NCI-H748 treated with DMSO at 0.1 percent for 48 hours (cell line): ENCODE measurements around the gene PALLD.
"Not testable (repeated sequence)": the region's sequence is repeated elsewhere in the genome, so short reads cannot be mapped to it uniquely, and the experiment has no call there.

Experiments used
- DNase-seq: peaks from one replicate; lab custom pipeline; 2025; lab: John Stamatoyannopoulos, UW

PALLD gene

GRCh38 chr4:168908093-168908492 lies 411.2 kb downstream of the PALLD start:
- DNase-seq: no peak

DNA sequence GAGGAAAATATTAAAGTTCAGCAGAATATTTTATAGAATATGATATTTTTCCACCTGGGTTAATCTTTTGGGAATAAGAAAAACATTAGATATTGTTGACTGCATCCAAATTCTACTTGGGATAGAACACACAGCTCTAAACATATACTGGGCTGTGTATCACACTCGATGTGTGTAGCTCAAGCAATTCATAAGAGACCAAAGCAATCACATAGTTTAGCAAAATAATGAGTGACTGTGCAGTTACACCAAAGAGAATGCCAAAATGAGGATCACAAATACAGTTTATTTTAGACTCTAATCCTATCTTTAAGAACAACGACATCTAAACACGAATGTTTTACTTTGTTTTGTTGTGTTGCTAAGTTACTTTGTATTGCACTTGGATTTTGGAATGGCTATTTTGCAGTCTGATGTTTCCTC lies 412.0 kb downstream of the PALLD start:
- no peak for DNase-seq

DNA sequence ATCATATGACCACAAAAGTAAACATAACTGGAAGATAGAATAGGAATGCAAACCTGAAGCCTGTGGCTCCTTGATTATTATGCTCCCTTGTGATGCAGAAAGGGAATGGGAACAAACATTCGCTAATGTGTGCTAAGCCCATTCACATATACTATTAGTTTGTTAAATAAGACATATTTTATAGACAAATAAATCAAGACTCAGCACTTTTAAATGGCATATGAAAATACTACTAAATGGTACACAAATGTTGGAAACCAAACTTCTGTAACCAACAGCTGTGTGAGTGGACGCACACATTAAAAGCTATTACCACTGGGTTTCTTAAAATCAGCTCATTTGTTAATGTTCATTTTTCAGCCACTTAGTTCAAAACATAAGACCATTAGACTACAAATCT lies 417.2 kb downstream of the PALLD start:
- no peak for DNase-seq

DNA sequence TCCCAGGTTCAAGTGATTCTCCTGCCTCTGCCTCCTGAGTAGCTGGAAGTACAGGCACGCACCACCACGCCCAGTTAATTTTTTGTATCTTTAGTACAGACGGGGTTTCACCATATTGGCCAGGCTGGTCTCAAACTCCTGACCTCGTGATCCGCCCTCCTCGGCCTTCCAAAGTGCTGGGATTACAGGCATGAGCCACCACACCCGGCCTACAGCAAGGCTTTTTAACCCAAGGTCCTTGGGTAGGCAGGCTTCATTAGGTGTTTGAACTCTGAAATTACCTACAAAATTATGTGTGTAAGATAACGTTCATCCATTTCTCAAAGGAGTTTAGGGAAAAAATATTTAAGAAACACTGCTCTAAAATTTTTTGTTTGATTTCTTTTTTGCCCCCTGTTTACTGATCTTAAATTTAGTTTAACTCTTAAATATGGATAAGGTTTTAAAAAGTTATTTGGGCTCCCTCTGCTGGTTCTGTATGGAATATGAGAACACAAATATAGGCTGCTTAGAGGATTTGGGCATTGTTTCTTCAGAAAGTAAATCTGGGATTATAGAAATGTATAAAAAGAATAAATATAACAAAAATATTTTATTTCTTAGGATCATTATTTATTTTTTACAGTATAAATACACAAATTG lies 420.4 kb downstream of the PALLD start:
- DNase-seq: peak; percentile 34

DNA sequence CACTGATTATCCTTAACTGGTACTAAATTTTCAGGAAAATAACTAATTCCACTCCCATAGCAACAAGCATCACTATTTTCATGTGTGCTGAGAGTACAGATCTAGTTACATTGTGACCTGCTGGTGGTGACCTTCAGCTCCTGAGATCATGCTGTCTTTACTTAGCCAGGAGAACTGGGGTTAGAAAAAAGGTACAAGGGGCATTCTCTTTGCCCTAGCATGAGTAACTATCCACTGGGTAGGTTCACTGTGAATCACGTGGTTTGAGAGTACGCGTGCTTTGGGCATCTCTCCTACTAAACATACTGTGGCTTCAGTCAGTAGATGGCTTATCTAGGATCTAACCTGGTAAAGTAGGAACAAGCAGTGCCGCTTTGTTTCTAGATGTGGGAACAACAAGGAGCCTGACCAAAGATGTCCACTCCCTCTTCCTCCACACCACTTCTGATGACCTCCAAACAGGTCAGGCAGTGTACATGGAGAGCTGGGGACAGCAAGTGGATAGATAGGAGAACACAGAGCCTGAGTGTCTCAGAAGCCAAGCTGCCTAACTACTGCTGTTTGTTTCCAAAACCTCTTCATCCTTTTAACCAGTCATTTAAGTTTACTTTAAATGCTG lies 423.0 kb downstream of the PALLD start:
- no peak for DNase-seq

DNA sequence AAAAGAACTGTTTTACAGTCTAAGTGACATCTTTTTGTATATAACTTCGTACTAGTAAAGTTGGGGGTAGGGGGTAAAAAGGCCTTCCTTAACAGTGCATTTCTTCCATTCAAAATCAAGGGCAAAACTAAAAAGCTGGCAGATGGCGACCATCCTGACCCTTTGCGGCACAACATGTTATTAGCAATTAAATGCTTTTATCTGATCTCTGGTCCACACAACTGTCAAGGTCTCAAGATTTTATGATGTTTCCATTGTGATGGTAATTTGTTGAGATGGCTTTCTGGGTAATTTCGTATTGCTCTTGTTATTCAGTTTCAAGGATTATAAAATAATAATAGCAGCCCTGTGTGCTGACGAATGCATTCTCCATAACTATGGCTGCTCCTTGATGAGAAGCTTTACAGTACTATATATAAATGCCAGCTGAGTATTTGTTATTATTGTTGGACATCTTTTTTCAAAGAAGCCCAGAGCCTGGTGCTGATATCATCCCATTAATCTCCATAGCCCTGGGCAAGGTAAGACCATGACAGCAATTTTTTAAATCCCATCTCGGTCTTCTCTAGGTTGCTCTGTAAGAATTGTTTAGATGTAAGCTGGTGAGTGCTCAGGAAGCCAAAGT lies 423.7 kb downstream of the PALLD start:
- DNase-seq: no peak

- DNase-seq: peak; percentile 35
Observed at GRCh38 chr4:168923526-168924194, 426.8 kb downstream of the PALLD start.

- DNase-seq: no peak
Observed at GRCh38 chr4:168924667-168925066, 427.8 kb downstream of the PALLD start.

DNA sequence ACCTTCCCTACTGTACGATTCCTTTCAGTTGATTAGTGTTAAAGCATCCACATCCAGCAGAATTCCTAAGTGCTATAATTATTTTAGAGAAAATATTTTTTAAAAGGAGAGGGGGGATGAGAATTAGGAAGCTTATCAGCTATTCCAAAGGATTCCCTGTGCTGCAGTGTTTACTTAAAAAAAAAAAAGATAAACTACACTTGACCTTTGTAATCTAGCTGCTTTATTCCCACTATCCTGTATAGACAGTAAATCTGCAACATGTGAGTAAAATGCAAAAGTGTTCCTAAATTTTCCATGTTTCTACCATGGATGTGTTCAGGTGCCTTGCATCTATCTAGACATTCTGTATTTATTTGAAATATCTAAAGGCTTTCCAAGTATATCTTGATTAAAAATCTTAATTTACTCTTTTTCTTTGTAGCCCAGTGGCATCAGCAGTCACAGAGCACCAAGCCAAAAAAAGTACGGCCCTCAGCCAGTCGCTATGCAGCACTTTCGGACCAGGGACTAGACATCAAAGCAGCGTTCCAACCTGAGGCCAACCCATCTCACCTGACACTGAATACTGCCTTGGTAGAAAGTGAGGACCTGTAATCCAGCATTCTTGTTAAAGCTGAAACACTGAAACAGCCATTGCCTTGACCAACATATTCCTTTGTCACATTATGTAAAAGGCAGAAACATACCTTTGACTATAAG lies 429.1 kb downstream of the PALLD start:
- no peak for DNase-seq

- no peak for DNase-seq
Observed at GRCh38 chr4:168928346-168928745, 431.5 kb downstream of the PALLD start.

GRCh38 chr4:168928875-168929274 lies 432.0 kb downstream of the PALLD start:
- DNase-seq: no peak

GRCh38 chr4:168930413-168931196 lies 433.8 kb downstream of the PALLD start:
- no peak for DNase-seq

DNA sequence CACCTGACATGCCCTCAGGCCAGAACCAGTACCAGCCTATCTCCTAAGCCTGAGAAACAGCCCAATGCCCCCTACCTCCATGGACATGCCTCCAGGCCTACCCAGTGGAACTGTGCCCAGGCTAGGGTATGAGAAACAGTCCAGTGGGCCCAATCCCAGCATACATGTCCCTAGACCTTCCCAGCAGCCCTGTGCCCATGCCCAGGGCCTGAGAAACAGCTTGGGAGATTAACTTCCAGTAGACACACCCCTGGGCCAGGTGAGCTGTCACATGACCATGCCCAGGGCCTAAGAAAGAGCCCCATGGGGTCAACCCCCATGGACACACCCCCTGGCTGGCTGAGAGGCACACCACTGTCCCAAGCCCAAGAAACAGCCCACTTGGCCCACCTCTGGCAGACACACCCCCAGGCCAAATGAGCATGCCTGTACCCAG lies 434.4 kb downstream of the PALLD start:
- no peak for DNase-seq

DNA sequence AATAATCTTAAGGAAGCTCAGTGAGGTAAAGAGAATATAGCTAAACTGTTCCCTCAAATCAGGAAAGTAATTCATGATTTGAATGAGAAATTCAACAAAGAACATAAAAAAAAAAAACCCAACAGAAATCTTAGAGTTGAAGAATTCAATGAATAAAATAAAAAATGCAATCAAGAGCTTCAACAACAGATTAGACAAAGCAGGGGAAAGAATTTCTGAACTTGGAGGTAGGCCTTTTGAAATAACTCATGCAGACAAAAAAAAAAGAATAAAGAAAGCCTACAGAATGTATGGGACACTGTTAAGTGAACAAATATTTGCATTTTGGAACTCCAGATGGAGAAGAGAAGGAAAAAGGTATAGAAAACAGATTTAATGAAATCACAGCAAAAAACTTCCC lies 435.3 kb downstream of the PALLD start:
- no peak for DNase-seq

DNA sequence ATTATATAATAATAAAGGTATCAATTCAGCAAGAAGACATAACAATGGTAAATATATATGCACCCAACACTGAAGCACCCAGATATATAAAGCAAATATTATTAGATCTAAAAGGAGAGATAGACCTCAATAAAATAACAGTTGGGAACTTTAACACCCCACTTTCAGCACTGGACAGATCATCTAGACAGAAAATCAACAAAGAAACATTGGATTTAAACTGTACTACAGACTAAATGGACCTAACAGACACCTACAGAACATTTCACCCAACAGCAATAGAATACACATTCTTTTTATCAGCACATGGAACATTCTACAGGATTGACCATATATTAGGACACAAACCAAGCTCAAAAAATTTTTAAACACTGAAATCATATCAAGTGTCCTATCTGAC lies 436.6 kb downstream of the PALLD start:
- DNase-seq: no peak

DNA sequence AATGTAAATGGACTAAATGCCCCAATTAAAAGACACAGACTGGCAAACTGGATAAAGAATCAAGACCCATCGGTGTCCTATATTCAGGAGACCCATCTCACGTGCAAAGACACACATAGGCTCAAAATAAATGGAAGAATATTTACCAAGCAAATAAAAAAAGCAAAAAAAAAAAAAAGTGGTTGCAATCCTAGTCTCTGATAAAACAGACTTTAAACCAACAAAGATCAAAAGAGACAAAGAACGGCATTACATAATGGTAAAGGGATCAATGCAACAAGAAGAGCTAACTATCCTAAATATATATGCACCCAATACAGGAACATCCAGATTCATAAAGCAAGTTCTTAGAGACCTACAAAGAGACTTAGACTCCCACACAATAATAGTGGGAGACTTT lies 440.6 kb downstream of the PALLD start:
- not testable (repeated sequence) for DNase-seq

DNA sequence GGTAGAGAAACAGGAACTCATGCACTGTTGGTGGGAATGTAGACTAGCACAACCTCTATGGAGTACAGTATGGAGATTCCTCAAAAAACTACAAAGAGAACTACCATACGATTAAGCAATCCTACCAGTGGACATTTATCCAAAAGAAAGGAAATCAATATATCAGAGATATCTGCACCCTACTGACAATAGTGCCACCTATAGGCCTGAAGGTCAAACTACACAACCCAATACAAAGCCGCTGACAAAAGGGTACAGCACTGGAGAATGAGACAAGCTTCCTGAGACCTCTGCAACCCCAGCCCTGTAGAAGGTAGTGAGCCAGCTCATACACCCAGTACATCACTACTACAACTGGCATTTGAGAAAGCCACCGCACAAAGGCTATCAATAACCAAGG lies 446.1 kb downstream of the PALLD start:
- no peak for DNase-seq

- no peak for DNase-seq
Observed at GRCh38 chr4:168945291-168945690, 448.4 kb downstream of the PALLD start.

DNA sequence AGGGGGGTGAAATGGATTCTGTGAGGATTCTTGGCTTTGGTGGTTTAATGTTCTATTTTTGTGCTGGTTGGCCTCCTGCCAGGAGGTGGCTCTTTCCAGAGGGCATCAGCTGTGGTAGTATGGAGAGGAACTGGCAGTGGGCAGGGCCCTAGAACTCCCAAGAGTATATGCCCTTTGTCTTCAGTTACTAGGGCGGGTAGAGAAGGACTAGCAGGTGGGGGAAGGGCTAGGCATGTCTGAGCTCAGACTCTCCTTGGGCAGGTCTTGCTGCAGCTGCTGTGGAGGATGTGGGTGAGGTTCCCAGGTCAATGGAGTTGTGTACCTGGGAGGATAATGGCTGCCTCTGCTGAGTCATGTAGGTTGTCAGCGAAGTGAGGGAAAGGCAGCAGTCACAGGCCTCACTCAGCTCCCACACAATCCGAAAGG lies 456.0 kb downstream of the PALLD start:
- DNase-seq: not testable (repeated sequence)

DNA sequence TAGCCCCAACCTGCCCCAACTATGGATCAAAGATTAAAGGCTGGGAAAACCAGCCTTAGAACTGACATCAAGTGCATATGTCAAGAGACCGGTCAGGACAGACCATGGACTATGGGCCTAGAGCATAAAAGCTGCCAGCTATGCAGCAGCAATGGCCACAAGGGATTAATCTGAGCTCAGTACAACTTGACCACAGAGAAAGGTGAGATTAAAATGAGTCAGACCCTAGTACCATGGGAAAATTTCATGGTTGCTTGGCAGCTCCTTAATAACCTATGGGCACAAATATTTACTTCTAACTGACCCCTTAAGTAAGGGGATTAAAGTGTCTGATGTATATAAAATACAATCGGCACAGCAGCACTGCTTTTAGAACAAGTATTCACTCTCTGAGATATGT lies 458.8 kb downstream of the PALLD start:
- DNase-seq: no peak

DNA sequence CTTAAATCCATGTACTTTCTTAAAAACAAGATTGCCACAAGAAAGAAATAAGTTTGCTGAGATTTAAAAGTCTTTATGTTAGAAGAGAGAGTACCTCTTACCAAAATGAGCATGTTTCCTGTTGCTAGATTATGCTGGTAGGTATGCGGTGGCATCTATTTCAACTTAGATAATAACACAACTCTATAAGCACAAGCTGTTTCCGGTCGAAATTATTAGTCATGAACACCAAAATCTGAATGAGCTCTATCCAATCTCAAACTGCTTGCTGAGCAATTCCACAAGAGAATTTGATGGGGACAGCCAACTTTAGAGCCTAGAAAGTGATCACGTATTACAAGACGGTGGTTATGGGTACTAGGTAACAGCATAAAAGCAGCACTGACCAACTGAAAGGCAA lies 463.9 kb downstream of the PALLD start:
- no peak for DNase-seq

DNA sequence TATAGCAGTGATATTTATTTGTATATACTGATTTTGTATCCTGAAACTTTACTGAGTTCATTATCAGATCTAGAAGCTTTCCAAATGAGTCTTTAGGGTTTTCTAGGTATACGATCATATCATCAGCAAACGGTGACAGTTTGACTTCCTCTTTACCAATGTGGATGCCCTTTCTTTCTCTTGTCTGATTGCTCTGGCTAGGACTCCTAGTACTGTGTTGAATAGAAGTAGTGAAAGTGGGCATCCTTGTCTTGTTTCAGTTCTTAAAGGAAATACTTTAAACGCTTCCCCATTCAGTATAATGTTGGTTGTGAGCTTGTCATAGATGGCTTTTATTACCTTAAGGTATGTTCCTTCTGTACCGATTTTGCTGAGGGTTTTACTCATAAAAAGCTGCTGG lies 475.7 kb downstream of the PALLD start:
- no peak for DNase-seq
